Mesenchymal stem cell (in vitro differentiated cells and primary cell): ENCODE results near the gene HS3ST4.

Source experiments
- DNase-seq: peaks from one replicate; pipeline ENCODE4 v3.0.0-alpha.2; 2013
- H2AFZ ChIP-seq: one replicate; pipeline ENCODE4 v1.6.1; 2013; ENCODE audit warnings: low read depth, mild to moderate bottlenecking, control low read depth, inconsistent platforms, low read length, moderate library complexity
- H2AK5ac ChIP-seq: 2 replicates; pipeline ENCODE4 v1.6.1; 2013; ENCODE audit warnings: low read length, moderate library complexity, mild to moderate bottlenecking, inconsistent platforms; ENCODE audit not compliant: severe bottlenecking
- H2BK120ac ChIP-seq: one replicate; pipeline ENCODE4 v1.6.1; 2013; ENCODE audit warnings: low read depth, mild to moderate bottlenecking, inconsistent platforms, low read length, moderate library complexity
- H2BK12ac ChIP-seq, 2 experiments: one replicate each; pipeline ENCODE4 v1.6.1; 2013; ENCODE audit warnings: inconsistent platforms in 2 of 2, low read length in 2 of 2, mild to moderate bottlenecking in 2 of 2, moderate library complexity in 2 of 2, control low read depth in 1 of 2
- H2BK15ac ChIP-seq: one replicate; pipeline ENCODE4 v1.6.1; 2013; ENCODE audit warnings: mild to moderate bottlenecking, low read depth, inconsistent platforms; ENCODE audit not compliant: poor library complexity, severe bottlenecking
- H2BK5ac ChIP-seq: 2 replicates; pipeline ENCODE4 v1.6.1; 2013; ENCODE audit warnings: low read depth, mild to moderate bottlenecking, low read length, control low read depth, inconsistent platforms; ENCODE audit not compliant: poor library complexity, severe bottlenecking
- H3K14ac ChIP-seq, 2 experiments: one replicate each; pipeline ENCODE4 v1.6.1; 2013; ENCODE audit warnings: inconsistent platforms in 2 of 2, low read length in 2 of 2, control low read depth in 1 of 2, mild to moderate bottlenecking in 1 of 2, moderate library complexity in 1 of 2
- H3K18ac ChIP-seq, 2 experiments: one replicate each; pipeline ENCODE4 v1.6.1; 2013; ENCODE audit warnings: inconsistent platforms in 2 of 2, low read length in 2 of 2, control low read depth in 1 of 2, low read depth in 1 of 2, mild to moderate bottlenecking in 1 of 2
- H3K23ac ChIP-seq, 2 experiments: one replicate each; pipeline ENCODE4 v1.6.1; 2013; ENCODE audit warnings: inconsistent platforms in 2 of 2, low read length in 2 of 2, mild to moderate bottlenecking in 2 of 2, moderate library complexity in 2 of 2, control low read depth in 1 of 2
- H3K27ac ChIP-seq: 2 replicates; pipeline ENCODE4 v1.5.1; 2013; ENCODE audit warnings: mild to moderate bottlenecking, moderate library complexity, low read length, control low read depth, inconsistent platforms; ENCODE audit not compliant: poor library complexity, severe bottlenecking
- H3K27me3 ChIP-seq, 2 experiments: 2 replicates each; pipeline versions ENCODE4 v1.6.1 to v1.7.0; 2013; ENCODE audit warnings: low read length in 2 of 2, mild to moderate bottlenecking in 2 of 2, moderate library complexity in 2 of 2, control low read depth in 1 of 2, inconsistent platforms in 1 of 2; ENCODE audit not compliant: control insufficient read depth in 1 of 2, insufficient read depth in 1 of 2
- H3K36me3 ChIP-seq, 2 experiments: 2 replicates each; pipeline versions ENCODE4 v1.6.1 to v1.7.0; 2013; ENCODE audit warnings: low read length in 2 of 2, control low read depth in 1 of 2, inconsistent platforms in 1 of 2, low read depth in 1 of 2, mild to moderate bottlenecking in 1 of 2; ENCODE audit not compliant: insufficient read depth in 2 of 2, control insufficient read depth in 1 of 2
- H3K4ac ChIP-seq, 2 experiments: one replicate each; pipeline ENCODE4 v1.6.1; 2013; ENCODE audit warnings: inconsistent platforms in 2 of 2, low read length in 2 of 2, mild to moderate bottlenecking in 2 of 2, moderate library complexity in 2 of 2, control low read depth in 1 of 2, low read depth in 1 of 2
- H3K4me1 ChIP-seq: 2 replicates; pipeline ENCODE4 v1.6.1; 2013; ENCODE audit warnings: low read depth, low read length, control low read depth; ENCODE audit not compliant: control insufficient read depth, insufficient read depth
- H3K4me2 ChIP-seq: 2 replicates; pipeline ENCODE4 v1.6.1; 2013; ENCODE audit warnings: low read length, mild to moderate bottlenecking, inconsistent platforms; ENCODE audit not compliant: poor library complexity, severe bottlenecking
- H3K4me3 ChIP-seq, 2 experiments: 2 replicates each; pipeline versions ENCODE4 v1.5.1 to v1.7.0; 2013; ENCODE audit warnings: low read length in 2 of 2, mild to moderate bottlenecking in 2 of 2, control low read depth in 1 of 2, low read depth in 1 of 2; ENCODE audit not compliant: insufficient read depth in 1 of 2
- H3K79me1 ChIP-seq: replicated peaks from 2 replicates; pipeline ENCODE4 v1.6.1; 2013; ENCODE audit warnings: mild to moderate bottlenecking, control low read depth, low read length, inconsistent platforms; ENCODE audit not compliant: poor library complexity, severe bottlenecking
- H3K9ac ChIP-seq: 2 replicates; pipeline ENCODE4 v1.7.0; 2013; ENCODE audit warnings: mild to moderate bottlenecking, low read length, moderate library complexity
- H3K9me3 ChIP-seq: 2 replicates; pipeline ENCODE4 v1.7.0; 2013; ENCODE audit warnings: mild to moderate bottlenecking, low read length; ENCODE audit not compliant: control insufficient read depth
- H4K8ac ChIP-seq: one replicate; pipeline ENCODE4 v1.6.1; 2013; ENCODE audit warnings: inconsistent platforms, mild to moderate bottlenecking, low read length, moderate library complexity
- H4K91ac ChIP-seq: one replicate; pipeline ENCODE4 v1.6.1; 2013; ENCODE audit warnings: mild to moderate bottlenecking, low read length, inconsistent platforms
- WGBS: methylation state at CpG from one replicate; pipeline ENCODE4 v1.1.7; 2013; ENCODE audit warnings: mixed read lengths; 5-methylcytosine and 5-hydroxymethylcytosine counted together

HS3ST4 gene

DNA sequence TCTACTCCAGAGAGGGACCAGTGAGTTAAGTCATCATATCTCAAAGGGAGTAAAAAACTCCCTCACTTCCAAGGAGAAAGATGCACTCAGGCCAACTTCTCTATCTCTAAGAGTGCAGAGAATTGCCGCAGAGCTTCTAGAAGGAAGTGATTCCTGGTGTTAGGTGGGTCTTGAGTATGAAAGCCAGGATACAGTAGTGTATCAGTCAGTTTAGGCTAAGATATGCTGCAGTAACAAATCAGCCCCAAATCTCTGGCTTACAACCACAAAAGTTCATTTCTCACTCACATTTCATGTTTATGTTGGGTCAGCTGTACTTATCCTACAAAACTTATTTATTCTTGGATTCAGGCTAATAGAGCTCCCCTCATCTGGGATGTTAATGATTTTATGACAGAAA lies 106.3 kb downstream of the HS3ST4 start:
- H3K36me3 ChIP-seq = no peaks in the 10 kb centered on the region
- H2BK15ac ChIP-seq = no peak overlapping the region
- no peak overlapping the region for H2AK5ac ChIP-seq
- no peaks in the 10 kb centered on the region for H3K4me1 ChIP-seq
- no peak overlapping the region for H4K8ac ChIP-seq
- no peak overlapping the region for H2BK120ac ChIP-seq
- H3K18ac ChIP-seq = no peak overlapping the region
- H3K27me3 ChIP-seq = no peaks in the 10 kb centered on the region
- H3K14ac ChIP-seq = no peak overlapping the region
- no peak overlapping the region for H3K4ac ChIP-seq
- no peak overlapping the region for H3K23ac ChIP-seq
- no peak overlapping the region for H2AFZ ChIP-seq
- H3K9me3 ChIP-seq = peaks cover 4% of the 10 kb centered on the region
- no peak overlapping the region for H2BK12ac ChIP-seq
- no peaks in the 10 kb centered on the region for H3K79me1 ChIP-seq
- H3K9ac ChIP-seq = no peak overlapping the region
- no CpG with 5 or more reads among the region's 1 CpG for WGBS
- H3K27ac ChIP-seq = no peak overlapping the region
- H2BK5ac ChIP-seq = no peak overlapping the region
- no peak overlapping the region for H3K4me3 ChIP-seq
- DNase-seq = no peak
- no peak overlapping the region for H4K91ac ChIP-seq
- H3K4me2 ChIP-seq = no peak overlapping the region

DNA sequence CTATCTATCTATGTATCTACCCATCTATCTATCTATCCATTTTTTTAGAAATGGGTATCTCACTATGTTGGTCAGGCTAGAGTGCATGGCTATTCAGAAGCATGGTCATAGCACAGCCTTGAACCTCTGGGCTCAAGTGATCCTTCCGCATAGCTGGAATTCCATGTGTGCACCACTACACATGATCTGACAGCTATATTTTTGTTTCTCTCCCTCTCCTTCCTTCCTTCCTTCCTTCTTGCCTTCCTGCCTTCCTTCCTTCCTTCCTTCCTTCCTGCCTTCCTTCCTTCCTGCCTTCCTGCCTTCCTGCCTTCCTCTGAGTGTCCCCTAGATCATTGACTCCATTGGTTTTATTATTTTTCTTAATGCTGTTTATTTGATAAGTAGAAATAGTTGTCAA lies 108.1 kb downstream of the HS3ST4 start:
- H3K4me2 ChIP-seq = no peak overlapping the region
- no peaks in the 10 kb centered on the region for H3K36me3 ChIP-seq
- H2AFZ ChIP-seq = no peak overlapping the region
- H3K27ac ChIP-seq = no peak overlapping the region
- no peak overlapping the region for H2AK5ac ChIP-seq
- no peak overlapping the region for H2BK15ac ChIP-seq
- H3K18ac ChIP-seq = no peak overlapping the region
- H2BK5ac ChIP-seq = no peak overlapping the region
- H3K27me3 ChIP-seq = no peaks in the 10 kb centered on the region
- H2BK12ac ChIP-seq = no peak overlapping the region
- no peaks in the 10 kb centered on the region for H3K4me1 ChIP-seq
- no peak overlapping the region for H2BK120ac ChIP-seq
- H3K14ac ChIP-seq = no peak overlapping the region
- H4K91ac ChIP-seq = no peak overlapping the region
- no peak overlapping the region for H3K4ac ChIP-seq
- 92% methylated on average over 1 of the region's 1 CpG for WGBS
- no peak overlapping the region for H3K9ac ChIP-seq
- peaks cover 4% of the 10 kb centered on the region for H3K9me3 ChIP-seq
- H3K4me3 ChIP-seq = no peak overlapping the region
- DNase-seq = no peak
- no peak overlapping the region for H3K23ac ChIP-seq
- no peak overlapping the region for H4K8ac ChIP-seq
- H3K79me1 ChIP-seq = no peaks in the 10 kb centered on the region

GRCh38 chr16:25812215-25812614 lies 120.5 kb downstream of the HS3ST4 start:
- no peak overlapping the region for H3K27ac ChIP-seq
- no peak overlapping the region for H3K4me2 ChIP-seq
- H2BK15ac ChIP-seq = no peak overlapping the region
- H3K9me3 ChIP-seq = no peaks in the 10 kb centered on the region
- no peaks in the 10 kb centered on the region for H3K27me3 ChIP-seq
- H3K14ac ChIP-seq = no peak overlapping the region
- no peaks in the 10 kb centered on the region for H3K79me1 ChIP-seq
- H2AK5ac ChIP-seq = no peak overlapping the region
- no peak overlapping the region for H3K23ac ChIP-seq
- H2BK12ac ChIP-seq = no peak overlapping the region
- no peak overlapping the region for H3K18ac ChIP-seq
- H2BK120ac ChIP-seq = no peak overlapping the region
- no peak overlapping the region for H3K9ac ChIP-seq
- DNase-seq = no peak
- no peak overlapping the region for H4K91ac ChIP-seq
- no peaks in the 10 kb centered on the region for H3K36me3 ChIP-seq
- WGBS = 85% methylated on average over 4 of the region's 5 CpGs
- H3K4me3 ChIP-seq = no peak overlapping the region
- H3K4ac ChIP-seq = no peak overlapping the region
- H4K8ac ChIP-seq = no peak overlapping the region
- no peak overlapping the region for H2AFZ ChIP-seq
- no peaks in the 10 kb centered on the region for H3K4me1 ChIP-seq
- no peak overlapping the region for H2BK5ac ChIP-seq

GRCh38 chr16:25817295-25817694 lies 125.5 kb downstream of the HS3ST4 start:
- Histone ChIP-seq H3K9me3 (no peaks in the 10 kb centered on the region), H3K79me1 (no peaks in the 10 kb centered on the region), H2BK15ac (no peak overlapping the region), H3K4ac (no peak overlapping the region), H2BK12ac (no peak overlapping the region), H4K8ac (no peak overlapping the region), H3K18ac (no peak overlapping the region), H2AK5ac (no peak overlapping the region), H3K14ac (no peak overlapping the region), H3K4me2 (no peak overlapping the region), H3K27ac (no peak overlapping the region), H3K9ac (no peak overlapping the region), H4K91ac (no peak overlapping the region), H3K4me1 (no peaks in the 10 kb centered on the region), H2BK5ac (no peak overlapping the region), H2AFZ (no peak overlapping the region), H2BK120ac (no peak overlapping the region), H3K36me3 (no peaks in the 10 kb centered on the region), H3K23ac (no peak overlapping the region), H3K27me3 (no peaks in the 10 kb centered on the region), H3K4me3 (no peak overlapping the region)
- 45% methylated on average over 3 of the region's 6 CpGs for WGBS
- DNase-seq = no peak
